ENCODE measurements around the gene IKZF5. TPM values are rescaled to one million over a fixed set of nuclear protein-coding genes. Genes with fewer than 3 reads are reported as not detected.
A peak's percentile ranks its signal among the peaks of the same experiment; 100 is the strongest.

IKZF5 gene
- total RNA-seq, 4 donors from 2014 or later: 4.3 to 11.0 (median 7.7) TPM

GRCh38 chr10:123043409-123043925 is 34.9 kb upstream of the IKZF5 start:
- no peak for DNase-seq
- no peak overlapping the region for H3K27ac ChIP-seq
- TF ChIP-seq POLR2A (IDR thresholded peaks at IDR 0.05) (no peak), CTCF (IDR thresholded peaks at IDR 0.05 in 4 of 5, conservative IDR thresholded peaks at IDR 0.05 in 1 of 5) (peak in 1 of 5 experiments; percentile 31)
- intact Hi-C loops (cut with DNase I; ENCODE audit: low total_unique reads) (loop anchor here (10.0 kb wide), 1 partner anchor 511 kb away; no protein-coding TSS in a partner anchor), in situ Hi-C loops (cut with MboI; ENCODE audit: low sequenced_read_pairs in 4 of 4) (no loop called here)
- no peak overlapping the region for H3K4me3 ChIP-seq
- H3K4me1 ChIP-seq: peaks cover 0 to 3% of the 10 kb centered on the region in 2 donors
- H3K36me3 ChIP-seq: peaks cover 4 to 39% of the 10 kb centered on the region in 2 donors
- H3K27me3 ChIP-seq: no peaks in the 10 kb centered on the region
- H3K9me3 ChIP-seq: no peaks in the 10 kb centered on the region
- ATAC-seq: no peak

DNA sequence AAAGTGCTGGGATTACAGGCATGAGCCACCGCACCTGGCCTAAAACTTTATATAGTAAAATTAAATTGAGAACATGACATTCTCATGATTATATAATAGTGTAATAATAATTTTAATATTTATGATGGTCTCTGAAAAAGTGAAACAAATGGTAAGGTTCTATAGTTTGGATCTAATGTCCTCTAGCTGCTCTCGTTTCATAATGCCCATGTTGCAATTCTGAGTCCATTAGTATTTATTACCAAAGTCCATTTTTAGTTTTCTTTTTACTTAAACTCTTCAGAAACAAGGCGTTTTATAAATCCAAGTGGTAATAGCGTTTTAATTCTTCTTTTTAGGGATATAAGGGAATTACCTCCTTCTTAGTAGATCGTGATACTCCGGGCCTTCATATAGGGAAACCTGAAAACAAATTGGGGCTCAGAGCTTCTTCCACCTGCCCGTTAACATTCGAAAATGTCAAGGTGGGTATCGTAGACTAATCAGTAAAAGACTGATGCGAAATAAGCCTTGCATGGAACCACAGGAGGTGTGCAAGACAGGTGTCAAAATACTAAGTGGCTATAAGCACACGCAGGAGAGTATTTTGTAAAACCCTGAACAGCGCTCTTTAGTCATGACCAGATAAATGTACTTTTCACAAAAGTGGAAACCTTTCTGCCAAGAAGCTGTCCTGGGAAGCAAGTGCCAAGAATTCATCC is 34.3 kb upstream of the IKZF5 start:
- Histone ChIP-seq H3K4me1 (peaks cover 0 to 3% of the 10 kb centered on the region in 2 donors), H3K9me3 (no peaks in the 10 kb centered on the region), H3K27ac (no peak overlapping the region), H3K36me3 (peaks cover 4 to 34% of the 10 kb centered on the region in 2 donors), H3K27me3 (no peaks in the 10 kb centered on the region), H3K4me3 (no peak overlapping the region)
- intact Hi-C loops (cut with DNase I; ENCODE audit: low total_unique reads): loop anchor here (10.0 kb wide), 1 partner anchor 512 kb away; no protein-coding TSS in a partner anchor
- in situ Hi-C loops (cut with MboI; ENCODE audit: low sequenced_read_pairs in 4 of 4): no loop called here
- DNase-seq: no peak
- TF ChIP-seq CTCF (IDR thresholded peaks at IDR 0.05 in 4 of 5, conservative IDR thresholded peaks at IDR 0.05 in 1 of 5): no peak
- no peak for TF ChIP-seq POLR2A (IDR thresholded peaks at IDR 0.05)
- ATAC-seq: no peak

DNA sequence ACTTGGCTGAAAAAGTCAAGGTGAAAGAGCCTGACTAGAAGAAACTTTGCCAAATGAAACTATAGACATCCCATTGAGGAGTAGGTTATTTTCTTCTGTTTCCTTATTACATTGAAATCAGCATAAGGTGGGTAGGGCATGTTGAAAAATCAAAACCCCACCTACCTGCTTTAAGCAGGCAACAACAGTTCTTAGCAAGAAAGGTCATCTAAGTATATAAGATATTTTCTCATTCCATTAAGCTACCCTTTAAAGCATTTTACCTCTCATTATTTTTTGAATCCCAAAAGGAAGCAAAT is 31.0 kb upstream of the IKZF5 start:
- H3K9me3 ChIP-seq: no peaks in the 10 kb centered on the region
- H3K27ac ChIP-seq: peak overlapping the region in 1 of 4 donors; percentile 69
- TF ChIP-seq CTCF (IDR thresholded peaks at IDR 0.05 in 4 of 5, conservative IDR thresholded peaks at IDR 0.05 in 1 of 5) (no peak), POLR2A (IDR thresholded peaks at IDR 0.05) (no peak)
- intact Hi-C loops (cut with DNase I; ENCODE audit: low total_unique reads) (no loop called here), in situ Hi-C loops (cut with MboI; ENCODE audit: low sequenced_read_pairs in 4 of 4) (no loop called here)
- no peaks in the 10 kb centered on the region for H3K27me3 ChIP-seq
- peaks cover 0 to 40% of the 10 kb centered on the region in 2 donors for H3K36me3 ChIP-seq
- no peak for ATAC-seq
- H3K4me1 ChIP-seq: peaks cover 0 to 3% of the 10 kb centered on the region in 2 donors
- no peak for DNase-seq
- no peak overlapping the region for H3K4me3 ChIP-seq

- peak; percentile 30 to 95 for ATAC-seq
- Histone ChIP-seq H3K4me3 (no peak overlapping the region), H3K9me3 (no peaks in the 10 kb centered on the region), H3K36me3 (peaks cover 0 to 34% of the 10 kb centered on the region in 2 donors), H3K27ac (peak overlapping the region in 1 of 4 donors; percentile 69), H3K4me1 (peaks cover 0 to 3% of the 10 kb centered on the region in 2 donors), H3K27me3 (no peaks in the 10 kb centered on the region)
- peak in 1 of 2 donors; percentile 47 for DNase-seq
- in situ Hi-C loops (cut with MboI; ENCODE audit: low sequenced_read_pairs in 4 of 4) (no loop called here), intact Hi-C loops (cut with DNase I; ENCODE audit: low total_unique reads) (no loop called here)
- TF ChIP-seq POLR2A (IDR thresholded peaks at IDR 0.05) (no peak), CTCF (IDR thresholded peaks at IDR 0.05 in 4 of 5, conservative IDR thresholded peaks at IDR 0.05 in 1 of 5) (no peak)
These were observed 30.4 kb upstream of the IKZF5 start for GRCh38 chr10:123038782-123039631.

Measured in gastrocnemius medialis (tissue), 4 donors.